Suprapubic skin (tissue), 4 donors: Measurements from ENCODE around the gene COQ3. TPM values are rescaled to one million over a fixed set of nuclear protein-coding genes. Genes with fewer than 3 reads are reported as not detected.

ENCODE experiments used
- DNase-seq, 2 donors: peaks; one replicate each; pipeline ENCODE4 v3.0.0-alpha.2; 2019; ENCODE audit warnings: low spot score in 2 of 2
- H3K27ac ChIP-seq: fragments of 200-600 bp; sonication (generic); one replicate; pipeline ENCODE4 v1.5.1; 2019
- H3K27me3 ChIP-seq: fragments of 200-600 bp; sonication (generic); one replicate; pipeline ENCODE4 v1.5.1; 2019
- H3K36me3 ChIP-seq: fragments of 200-600 bp; sonication (generic); one replicate; pipeline ENCODE4 v1.5.1; 2019
- H3K4me1 ChIP-seq: fragments of 200-600 bp; sonication (generic); one replicate; pipeline ENCODE4 v1.5.1; 2019
- H3K4me3 ChIP-seq: fragments of 200-600 bp; sonication (generic); one replicate; pipeline ENCODE4 v1.5.1; 2019; ENCODE audit warnings: mild to moderate bottlenecking
- H3K9me3 ChIP-seq: fragments of 200-600 bp; sonication (generic); one replicate; pipeline ENCODE4 v1.5.1; 2019
- CTCF ChIP-seq, 2 donors: fragments of 200-600 bp in 1 of 2; fragments of 450-650 bp in 1 of 2; sonication (generic) in 1 of 2; IDR thresholded peaks; one replicate each; pipeline ENCODE4 v1.5.1; 2016 to 2019; ENCODE audit warnings: antibody characterized with exemption in 2 of 2, mild to moderate bottlenecking in 1 of 2, moderate library complexity in 1 of 2
- EP300 ChIP-seq: sonication (generic); formaldehyde crosslinking; IDR thresholded peaks from one replicate; pipeline ENCODE4 v1.6.1; 2017; ENCODE audit warnings: antibody characterized with exemption
- POLR2A ChIP-seq, 2 donors: fragments of 450-650 bp; IDR thresholded peaks; one replicate each; pipeline ENCODE4 v1.6.1; 2017; ENCODE audit warnings: antibody characterized with exemption in 2 of 2, mild to moderate bottlenecking in 2 of 2, moderate library complexity in 2 of 2
- POLR2AphosphoS5 ChIP-seq, 3 donors: sonication (generic); formaldehyde crosslinking; IDR thresholded peaks; one replicate each; pipeline ENCODE4 v1.6.1; 2017; ENCODE audit warnings: antibody characterized with exemption in 3 of 3
- WGBS: methylation state at CpG from one replicate; pipeline ENCODE4 v1.1.5; 2018; 5-methylcytosine and 5-hydroxymethylcytosine counted together
- total RNA-seq, 4 donors: library from RNA; depleted of rRNA; stranded (reverse); fragments of >200 nt; gene quantifications; one replicate each; pipeline ENCODE4 v1.1.0, GENCODE V29; 2016

The COQ3 gene
- total RNA-seq, 4 donors from 2014 or later: 1.4 to 4.7 (median 3.5) TPM

DNA sequence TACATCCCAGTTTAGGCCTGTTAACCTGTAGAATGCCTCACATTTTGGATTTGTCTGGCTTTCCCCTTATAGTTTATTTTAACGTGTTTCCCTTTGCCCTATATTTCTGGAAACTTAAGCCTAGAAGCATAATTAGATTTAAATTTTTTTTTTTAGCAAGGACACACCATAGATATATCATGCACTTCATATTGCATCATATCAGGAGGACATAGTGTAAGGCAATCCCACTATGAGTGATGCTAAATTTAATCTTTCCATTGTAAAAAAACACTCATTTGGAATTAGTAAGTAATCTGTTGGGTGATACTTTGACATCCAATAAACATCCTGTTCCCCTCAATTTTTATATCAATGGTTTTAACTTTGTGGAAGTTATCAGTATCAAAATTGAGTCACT lies 34.2 kb downstream of the COQ3 start:
- H3K4me3 ChIP-seq: no peak overlapping the region
- 82% methylated on average over 1 of the region's 1 CpG for WGBS
- TF ChIP-seq CTCF (IDR thresholded peaks at IDR 0.05) (no peak), POLR2A (IDR thresholded peaks at IDR 0.05) (no peak), EP300 (no peak), POLR2AphosphoS5 (IDR thresholded peaks at IDR 0.05) (no peak)
- peaks cover 9% of the 10 kb centered on the region for H3K27me3 ChIP-seq
- DNase-seq: no peak
- no peaks in the 10 kb centered on the region for H3K9me3 ChIP-seq
- H3K36me3 ChIP-seq: no peaks in the 10 kb centered on the region
- H3K4me1 ChIP-seq: no peaks in the 10 kb centered on the region
- no peak overlapping the region for H3K27ac ChIP-seq

DNA sequence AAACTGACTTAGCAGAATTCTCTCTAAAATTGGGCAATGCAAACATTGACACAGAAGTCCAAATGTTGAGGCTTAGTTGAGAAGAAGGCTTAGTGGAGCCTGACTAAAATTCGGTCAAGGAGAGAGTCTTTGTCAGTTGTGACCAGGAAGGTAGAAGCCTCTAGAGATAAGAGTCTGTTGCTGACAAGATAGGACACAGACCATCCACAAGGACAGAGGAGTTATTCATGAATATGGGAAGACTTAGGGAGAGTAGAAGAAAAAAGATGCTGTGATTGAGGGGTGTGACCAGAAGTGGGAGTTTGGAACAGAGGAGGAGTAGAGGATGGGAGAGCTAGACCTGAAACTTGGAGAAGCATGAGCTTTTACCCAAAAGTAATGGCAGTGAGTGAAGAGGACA lies 37.4 kb downstream of the COQ3 start:
- H3K9me3 ChIP-seq: no peaks in the 10 kb centered on the region
- TF ChIP-seq CTCF (IDR thresholded peaks at IDR 0.05) (no peak), EP300 (no peak), POLR2A (IDR thresholded peaks at IDR 0.05) (no peak), POLR2AphosphoS5 (IDR thresholded peaks at IDR 0.05) (no peak)
- H3K27ac ChIP-seq: no peak overlapping the region
- no peaks in the 10 kb centered on the region for H3K4me1 ChIP-seq
- H3K27me3 ChIP-seq: peaks cover 11% of the 10 kb centered on the region
- H3K36me3 ChIP-seq: no peaks in the 10 kb centered on the region
- no peak overlapping the region for H3K4me3 ChIP-seq
- DNase-seq: no peak
- WGBS: 79% methylated on average over 1 of the region's 1 CpG

DNA sequence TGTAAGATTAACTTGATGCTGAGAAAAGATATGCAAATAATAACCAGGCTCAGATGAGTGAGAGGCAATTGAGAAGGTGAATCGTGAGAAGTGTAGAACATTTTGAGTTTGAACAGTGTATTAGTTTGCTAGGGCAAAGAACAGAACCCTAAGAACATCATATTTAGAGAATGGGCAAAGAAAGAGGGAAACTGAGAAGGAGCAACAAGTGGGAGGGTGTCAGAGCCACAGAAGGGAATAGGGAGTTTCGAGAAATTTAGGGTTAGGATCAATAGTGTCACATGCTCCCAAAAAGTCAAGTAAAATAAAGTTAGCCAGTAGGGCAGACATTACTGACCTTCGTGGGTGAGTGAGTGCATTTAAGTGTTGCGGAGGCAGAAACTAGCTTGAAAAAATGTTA lies 39.0 kb downstream of the COQ3 start:
- Histone ChIP-seq H3K4me3 (no peak overlapping the region), H3K9me3 (no peaks in the 10 kb centered on the region), H3K4me1 (peaks cover 2% of the 10 kb centered on the region), H3K36me3 (no peaks in the 10 kb centered on the region), H3K27ac (no peak overlapping the region), H3K27me3 (peaks cover 23% of the 10 kb centered on the region)
- TF ChIP-seq CTCF (IDR thresholded peaks at IDR 0.05): no peak
- WGBS: 81% methylated on average over 4 of the region's 4 CpGs
- no peak for DNase-seq

GRCh38 chr6:99353126-99353525 lies 40.9 kb downstream of the COQ3 start:
- WGBS: 68% methylated on average over 9 of the region's 9 CpGs
- no peaks in the 10 kb centered on the region for H3K36me3 ChIP-seq

DNA sequence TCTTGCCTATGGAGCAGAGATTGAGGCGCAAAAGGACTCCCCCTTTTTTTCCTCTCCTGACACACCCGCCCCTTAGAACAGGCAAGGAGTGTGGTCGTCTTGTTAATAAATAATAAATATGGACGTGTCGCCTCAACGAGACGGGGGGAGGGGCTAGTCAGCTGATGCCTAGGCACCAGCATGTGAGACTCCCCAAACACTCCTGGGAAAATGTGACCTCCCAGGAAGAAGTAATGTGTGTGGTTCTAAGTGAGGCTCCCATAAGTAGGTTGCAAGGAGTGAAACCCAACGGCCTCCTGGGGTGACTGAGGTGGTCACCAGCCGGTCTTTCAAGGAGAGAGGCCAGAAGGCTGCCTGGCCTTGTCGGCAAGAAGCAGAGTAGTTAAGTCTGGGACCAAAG lies 43.4 kb downstream of the COQ3 start:
- Histone ChIP-seq H3K9me3 (no peaks in the 10 kb centered on the region), H3K4me1 (peaks cover 13% of the 10 kb centered on the region), H3K4me3 (no peak overlapping the region), H3K36me3 (no peaks in the 10 kb centered on the region), H3K27me3 (peaks cover 29% of the 10 kb centered on the region), H3K27ac (no peak overlapping the region)
- no peak for DNase-seq
- WGBS: 42% methylated on average over 10 of the region's 10 CpGs
- TF ChIP-seq CTCF (IDR thresholded peaks at IDR 0.05): no peak
- TF ChIP-seq POLR2AphosphoS5 (IDR thresholded peaks at IDR 0.05): no peak
- no peak for TF ChIP-seq EP300
- TF ChIP-seq POLR2A (IDR thresholded peaks at IDR 0.05): no peak

More at GRCh38 chr6:99353126-99353525, 40.9 kb downstream of the COQ3 start:
- DNase-seq: no peak
- no peak for TF ChIP-seq EP300
- no peak for TF ChIP-seq POLR2A (IDR thresholded peaks at IDR 0.05)
- TF ChIP-seq POLR2AphosphoS5 (IDR thresholded peaks at IDR 0.05): no peak
- TF ChIP-seq CTCF (IDR thresholded peaks at IDR 0.05): no peak
- no peaks in the 10 kb centered on the region for H3K9me3 ChIP-seq
- H3K27ac ChIP-seq: no peak overlapping the region
- H3K4me3 ChIP-seq: no peak overlapping the region
- peaks cover 29% of the 10 kb centered on the region for H3K27me3 ChIP-seq
- H3K4me1 ChIP-seq: peaks cover 13% of the 10 kb centered on the region
